ENCODE results near the gene PBX4.

- TF ChIP-seq CTCF (IDR thresholded peaks at IDR 0.05 in 8 of 11, conservative IDR thresholded peaks at IDR 0.05 in 3 of 11) (no peak), POLR2AphosphoS5 (IDR thresholded peaks at IDR 0.05) (no peak)
These were observed 38.9 kb upstream of the PBX4 start for GRCh38 chr19:19657397-19657783.
